GM12878 (cell line): ENCODE data around the gene GHRH. TPM values are rescaled to one million over a fixed set of nuclear protein-coding genes. Genes with fewer than 3 reads are reported as not detected.

Experiments used
- ATAC-seq: fragments of 200-7000 bp; cut with Tn5 transposase; 3 replicates; pipeline ENCODE4 v1.9.1; 2020; ENCODE audit warnings: mild to moderate bottlenecking, moderate library complexity
- BruUV-seq: library from RNA; stranded (reverse); fragments of 400-500 nt; replicated peaks from 2 replicates; lab custom pipeline; 2021; lab: Mats Ljungman, UMichigan
- CTCF ChIA-PET: fragments of 300-600 bp; sonication (Branson Sonifier 250); formaldehyde crosslinking; extraction: SDS; loops from one replicate; lab custom pipeline; 2021; ENCODE audit warnings: inconsistent platforms; lab: Yijun Ruan, JAX
- POLR2A ChIA-PET: fragments of 350-600 bp; formaldehyde crosslinking; extraction: SDS; loops from one replicate; lab custom pipeline; 2021; ENCODE audit warnings: inconsistent platforms; lab: Charles Lee
- RAD21 ChIA-PET: fragments of 300-600 bp; sonication (Branson Sonifier 250); formaldehyde crosslinking; loops from one replicate; lab custom pipeline; 2023; ENCODE audit warnings: antibody characterized with exemption; ENCODE audit not compliant: unreplicated experiment; lab: Charles Lee
- SMC1A ChIA-PET: fragments of 300-600 bp; sonication (Branson Sonifier 250); formaldehyde crosslinking; loops from one replicate; lab custom pipeline; 2023; ENCODE audit not compliant: unreplicated experiment, uncharacterized antibody; lab: Charles Lee
- DNase-seq: peaks from one replicate; pipeline ENCODE4 v3.0.0-alpha.2; 2011; ENCODE audit warnings: low read depth, low spot score
- FAIRE-seq: peaks from 3 replicates; lab custom pipeline; 2011; peaks lifted over from hg19 to GRCh38; lab: Jason Lieb, UNC
- H2AFZ ChIP-seq: 2 replicates; pipeline ENCODE4 v1.6.0; 2011; ENCODE audit warnings: low read depth, low read length, control low read depth; ENCODE audit not compliant: control insufficient read depth
- H3K27ac ChIP-seq: 2 replicates; pipeline ENCODE4 v1.5.1; 2011; ENCODE audit warnings: control low read depth; ENCODE audit not compliant: control insufficient read depth, insufficient read depth
- H3K27me3 ChIP-seq, 2 experiments: replicated peaks in 1 of 2; 2 replicates each; pipeline versions ENCODE4 v1.6.0 to v1.6.1; 2011; ENCODE audit warnings: low read length in 1 of 2; ENCODE audit not compliant: control insufficient read depth in 2 of 2, insufficient read depth in 2 of 2
- H3K36me3 ChIP-seq, 2 experiments: 2 replicates each; pipeline ENCODE4 v1.5.1; 2011; ENCODE audit warnings: low read length in 1 of 2; ENCODE audit not compliant: control insufficient read depth in 2 of 2, insufficient read depth in 2 of 2
- H3K4me1 ChIP-seq: 2 replicates; pipeline ENCODE4 v1.6.1; 2011; ENCODE audit warnings: mild to moderate bottlenecking, low read length, moderate library complexity, mixed read lengths; ENCODE audit not compliant: control insufficient read depth, insufficient read depth
- H3K4me2 ChIP-seq: 2 replicates; pipeline ENCODE4 v1.6.0; 2011; ENCODE audit warnings: control low read depth; ENCODE audit not compliant: control insufficient read depth, insufficient read depth
- H3K4me3 ChIP-seq: fragments of 200-600 bp; sonication (generic); 2 replicates; pipeline ENCODE4 v1.5.1; 2016
- H3K79me2 ChIP-seq: 2 replicates; pipeline ENCODE4 v1.6.0; 2011; ENCODE audit warnings: low read length; ENCODE audit not compliant: control insufficient read depth, insufficient read depth
- H3K9ac ChIP-seq: 2 replicates; pipeline ENCODE4 v1.8.0; 2011; ENCODE audit warnings: low read length, control low read depth, mixed read lengths; ENCODE audit not compliant: control insufficient read depth, insufficient read depth
- H3K9me3 ChIP-seq: replicated peaks from 3 replicates; pipeline ENCODE4 v1.5.1; 2011; ENCODE audit warnings: mild to moderate bottlenecking, low read length; ENCODE audit not compliant: control insufficient read depth, insufficient read depth
- H4K20me1 ChIP-seq: 2 replicates; pipeline ENCODE4 v1.6.0; 2011; ENCODE audit not compliant: control insufficient read depth, insufficient read depth
- BRCA1 ChIP-seq: IDR thresholded peaks from 2 replicates; pipeline ENCODE4 v1.6.1; 2011; ENCODE audit warnings: low read depth, low read length, improper control_type of control experiment
- KDM1A ChIP-seq: fragments of 200-600 bp; sonication (generic); IDR thresholded peaks from 2 replicates; pipeline ENCODE4 v1.6.1; 2016; ENCODE audit warnings: borderline replicate concordance
- MTA2 ChIP-seq: fragments of 450-650 bp; IDR thresholded peaks from 2 replicates; pipeline ENCODE4 v1.6.1; 2016; ENCODE audit warnings: low read depth, mild to moderate bottlenecking, moderate library complexity
- SIX5 ChIP-seq: IDR thresholded peaks from 2 replicates; pipeline ENCODE4 v1.6.1; 2011; ENCODE audit warnings: mild to moderate bottlenecking, low read depth, low read length, moderate library complexity; ENCODE audit not compliant: severe bottlenecking
- STAT1 ChIP-seq: fragments of 450-650 bp; conservative IDR thresholded peaks from 2 replicates; pipeline ENCODE4 v1.6.1; 2014; ENCODE audit warnings: antibody characterized with exemption, mild to moderate bottlenecking
- ZBED1 ChIP-seq: IDR thresholded peaks from 2 replicates; pipeline ENCODE4 v1.6.1; 2016; ENCODE audit warnings: borderline replicate concordance
- ZNF24 ChIP-seq: fragments of 450-650 bp; IDR thresholded peaks from 2 replicates; pipeline ENCODE4 v1.6.1; 2017; ENCODE audit warnings: antibody characterized with exemption, mild to moderate bottlenecking
- ZNF384 ChIP-seq: IDR thresholded peaks from 2 replicates; pipeline ENCODE4 v1.6.1; 2012; ENCODE audit warnings: low read depth, mild to moderate bottlenecking, low read length, improper control_type of control experiment, borderline replicate concordance
- WGBS: methylation state at CpG from one replicate; pipeline ENCODE4 v1.1.6; 2016; ENCODE audit warnings: low lambda C conversion rate; ENCODE audit not compliant: insufficient replicate concordance, insufficient coverage; ENCODE audit errors: missing lambda C conversion rate; 5-methylcytosine and 5-hydroxymethylcytosine counted together
- in situ Hi-C: fragments of 300-500 bp; cut with MboI; formaldehyde crosslinking; loops from 9 replicates; pipeline ENCODE4 v1.14.3; 2018; ENCODE audit warnings: mixed read lengths
- intact Hi-C: fragments of 100-400 bp; cut with micrococcal nuclease; formaldehyde crosslinking; loops from one replicate; pipeline ENCODE4 v1.14.2; 2022; ENCODE audit not compliant: unreplicated experiment
- polyA plus RNA-seq, 11 experiments: library from polyadenylated mRNA; depleted of rRNA in 4 of 11; unstranded in 6 of 11; stranded (reverse) in 5 of 11; fragments of >200 nt; fragmentation: Nextera tagmentation in 4 of 11; fragmentation: Illumina TruSeq in 1 of 11; extraction: Ambion mirVana in 4 of 11; extraction: Trizol in 1 of 11; gene quantifications; 1 replicate in 1 of 11; 2 replicates in 10 of 11; pipeline versions ENCODE4 v1.2.1 to v1.2.3, GENCODE V29; 2011 to 2016; ENCODE audit warnings: inconsistent platforms in 2 of 11, missing spikeins in 2 of 11, low read depth in 1 of 11
- total RNA-seq, 4 experiments: library from RNA; depleted of rRNA in 3 of 4; stranded (reverse); fragments of >200 nt in 3 of 4; fragmentation: Illumina TruSeq in 1 of 4; extraction: Trizol in 1 of 4; gene quantifications; 2 replicates each; pipeline versions ENCODE4 v1.2.1 to v1.2.3, GENCODE V29; 2013 to 2021

The GHRH gene
- total and polyA plus RNA-seq, 10 of the 15 experiments (the other 5 are each of a cell fraction or from before 2014, with no cell fraction given): not detected

- Histone ChIP-seq H3K4me1 (no peaks in the 10 kb centered on the region), H3K4me2 (no peak overlapping the region), H3K27me3 (no peaks in the 10 kb centered on the region), H3K79me2 (no peaks in the 10 kb centered on the region), H3K9ac (no peak overlapping the region), H2AFZ (no peak overlapping the region), H4K20me1 (peaks cover 2% of the 10 kb centered on the region; the same call in 1 of the 2 replicates), H3K9me3 (no peaks in the 10 kb centered on the region), H3K27ac (no peak overlapping the region), H3K36me3 (peaks cover 10 to 31% of the 10 kb centered on the region in 2 experiments), H3K4me3 (no peak overlapping the region)
- SMC1A ChIA-PET: no interaction called here
- BruUV-seq: no TSS peak
- in situ Hi-C loops (no loop called here), intact Hi-C loops (no loop called here)
- DNase-seq (no peak), FAIRE-seq (no peak), ATAC-seq (no peak)
- RAD21 ChIA-PET: no interaction called here
- TF ChIP-seq MTA2: no peak
- TF ChIP-seq STAT1: no peak
- WGBS: 61% methylated on average over 4 of the region's 4 CpGs
- CTCF ChIA-PET: no interaction called here
- POLR2A ChIA-PET: no interaction called here
Observed at GRCh38 chr20:37218976-37219375, 42.6 kb downstream of the GHRH start.

GRCh38 chr20:37218441-37218840, 43.2 kb downstream of the GHRH start:
- H2AFZ ChIP-seq: no peak overlapping the region
- in situ Hi-C loops: no loop called here
- H3K9ac ChIP-seq: no peak overlapping the region
- no peaks in the 10 kb centered on the region for H3K9me3 ChIP-seq
- DNase-seq: no peak
- no peak for TF ChIP-seq KDM1A
- no peak for TF ChIP-seq SIX5
- TF ChIP-seq BRCA1: no peak
- no peak for TF ChIP-seq ZNF384
- TF ChIP-seq STAT1: no peak
- no peak for TF ChIP-seq ZNF24
- TF ChIP-seq ZBED1: no peak
- no peaks in the 10 kb centered on the region for H3K79me2 ChIP-seq
- intact Hi-C loops: no loop called here
- H4K20me1 ChIP-seq: peaks cover 2% of the 10 kb centered on the region; the same call in 1 of the 2 replicates
- ChIA-PET POLR2A (no interaction called here), RAD21 (no interaction called here), SMC1A (no interaction called here), CTCF (no interaction called here)
- H3K27me3 ChIP-seq: no peaks in the 10 kb centered on the region
- 100% methylated on average over 4 of the region's 4 CpGs for WGBS
- H3K4me2 ChIP-seq: no peak overlapping the region
- no peak for ATAC-seq
- peaks cover 7 to 31% of the 10 kb centered on the region in 2 experiments for H3K36me3 ChIP-seq
- no peaks in the 10 kb centered on the region for H3K4me1 ChIP-seq
- H3K4me3 ChIP-seq: no peak overlapping the region
- H3K27ac ChIP-seq: no peak overlapping the region
- no TSS peak for BruUV-seq
- FAIRE-seq: no peak
